ENCODE data around the gene PGBD1. TPM values are rescaled to one million over a fixed set of nuclear protein-coding genes. Genes with fewer than 3 reads are reported as not detected.

Gene PGBD1
- total and polyA plus RNA-seq, 2 donors (not counting 3 experiments of a cell fraction or from before 2014, with no cell fraction given), result 4.2 to 9.6 TPM

GRCh38 chr6:28232785-28233184 is 48.6 kb upstream of the PGBD1 start:
- no peaks in the 10 kb centered on the region for H4K20me1 ChIP-seq (replicated peaks; ENCODE audit: control insufficient read depth, extremely low read depth, insufficient read depth, low read length)
- H3K36me3 ChIP-seq (ENCODE audit: control insufficient read depth in 2 of 2, extremely low read depth in 1 of 2, insufficient read depth in 2 of 2, low read length in 2 of 2), result peaks cover 22 to 29% of the 10 kb centered on the region in 2 experiments
- FAIRE-seq, result no peak
- H3K4me2 ChIP-seq (ENCODE audit: insufficient read depth, low read length), result no peak overlapping the region
- DNase-seq (ENCODE audit: low read depth, low spot score), result no peak
- ChIA-PET CTCF (interaction anchor here (1.0 kb wide), 1 partner anchor 17 kb away, joined by 3 read pairs; no protein-coding TSS in a partner anchor), POLR2A (no interaction called here)
- H3K27ac ChIP-seq (ENCODE audit: insufficient read depth, low read depth, low read length), result no peak overlapping the region
- H3K79me2 ChIP-seq (ENCODE audit: control insufficient read depth, insufficient read depth, low read length), result peaks cover 2% of the 10 kb centered on the region
- no peaks in the 10 kb centered on the region for H3K9me1 ChIP-seq (replicated peaks; ENCODE audit: control insufficient read depth, extremely low read depth, insufficient read depth, low read length)
- no peaks in the 10 kb centered on the region for H3K4me1 ChIP-seq (ENCODE audit: control insufficient read depth, extremely low read depth, insufficient read depth, low read length)
- no peak for TF ChIP-seq JUN (IDR thresholded peaks at IDR 0.05; ENCODE audit: borderline replicate concordance, insufficient read depth, insufficient read length, low read depth)
- TF ChIP-seq EZH2 (IDR thresholded peaks at IDR 0.05; ENCODE audit: borderline replicate concordance, low read depth, low read length, severe bottlenecking), result no peak
- TF ChIP-seq CTCF (IDR thresholded peaks at IDR 0.05; ENCODE audit: extremely low read depth in 1 of 2, insufficient read depth in 1 of 2, low read depth in 1 of 2, low read length in 2 of 2), result no peak
- TF ChIP-seq POLR2AphosphoS5 (IDR thresholded peaks at IDR 0.05; ENCODE audit: insufficient read depth, low read depth, low read length), result no peak
- TF ChIP-seq FOS (IDR thresholded peaks at IDR 0.05; ENCODE audit: borderline replicate concordance, insufficient read depth, low read length), result no peak
- TF ChIP-seq GATA2 (IDR thresholded peaks at IDR 0.05; ENCODE audit: insufficient read depth, insufficient read length, low read depth, low read length), result no peak
- no peak for TF ChIP-seq MYC (IDR thresholded peaks at IDR 0.05; ENCODE audit: low read depth, low read length)
- no peak for TF ChIP-seq MAX (IDR thresholded peaks at IDR 0.05; ENCODE audit: insufficient read depth, insufficient read length)
- no peak for TF ChIP-seq POLR2A (IDR thresholded peaks at IDR 0.05; ENCODE audit: low read depth, low read length)
- H3K9me3 ChIP-seq (replicated peaks; ENCODE audit: control insufficient read depth, insufficient read depth, low read length), result peaks cover 3% of the 10 kb centered on the region
- no peak overlapping the region for H3K4me3 ChIP-seq (replicated peaks in 1 of 3; ENCODE audit: insufficient read depth in 1 of 3, low read depth in 1 of 3, low read length in 3 of 3)
- intact Hi-C loops (cut with micrococcal nuclease) (no loop called here), dilution Hi-C loops (cut with MboI; ENCODE audit: extremely low pct_ligation_motif_present, low sequenced_read_pairs) (no loop called here)
- H3K9ac ChIP-seq (replicated peaks; ENCODE audit: extremely low read depth, insufficient read depth, low read length), result no peak overlapping the region
- BruUV-seq (replicated peaks), result no TSS peak
- no peak overlapping the region for H2AFZ ChIP-seq (ENCODE audit: low read depth, low read length)
- H3K27me3 ChIP-seq (ENCODE audit: control insufficient read depth in 2 of 2, insufficient read depth in 2 of 2, low read length in 2 of 2), result no peaks in the 10 kb centered on the region
